Suprapubic skin (tissue), 4 donors: ENCODE measurements around the gene NDUFAF4. TPM values are rescaled to one million over a fixed set of nuclear protein-coding genes. Genes with fewer than 3 reads are reported as not detected.
A peak's percentile ranks its signal among the peaks of the same experiment; 100 is the strongest.

Source experiments
- DNase-seq, 2 donors: peaks; one replicate each; pipeline ENCODE4 v3.0.0-alpha.2; 2019; ENCODE audit warnings: low spot score in 2 of 2
- H3K27ac ChIP-seq: fragments of 200-600 bp; sonication (generic); one replicate; pipeline ENCODE4 v1.5.1; 2019
- H3K27me3 ChIP-seq: fragments of 200-600 bp; sonication (generic); one replicate; pipeline ENCODE4 v1.5.1; 2019
- H3K36me3 ChIP-seq: fragments of 200-600 bp; sonication (generic); one replicate; pipeline ENCODE4 v1.5.1; 2019
- H3K4me1 ChIP-seq: fragments of 200-600 bp; sonication (generic); one replicate; pipeline ENCODE4 v1.5.1; 2019
- H3K4me3 ChIP-seq: fragments of 200-600 bp; sonication (generic); one replicate; pipeline ENCODE4 v1.5.1; 2019; ENCODE audit warnings: mild to moderate bottlenecking
- H3K9me3 ChIP-seq: fragments of 200-600 bp; sonication (generic); one replicate; pipeline ENCODE4 v1.5.1; 2019
- CTCF ChIP-seq, 2 donors: fragments of 200-600 bp in 1 of 2; fragments of 450-650 bp in 1 of 2; sonication (generic) in 1 of 2; IDR thresholded peaks; one replicate each; pipeline ENCODE4 v1.5.1; 2016 to 2019; ENCODE audit warnings: antibody characterized with exemption in 2 of 2, mild to moderate bottlenecking in 1 of 2, moderate library complexity in 1 of 2
- EP300 ChIP-seq: sonication (generic); formaldehyde crosslinking; IDR thresholded peaks from one replicate; pipeline ENCODE4 v1.6.1; 2017; ENCODE audit warnings: antibody characterized with exemption
- POLR2A ChIP-seq, 2 donors: fragments of 450-650 bp; IDR thresholded peaks; one replicate each; pipeline ENCODE4 v1.6.1; 2017; ENCODE audit warnings: antibody characterized with exemption in 2 of 2, mild to moderate bottlenecking in 2 of 2, moderate library complexity in 2 of 2
- POLR2AphosphoS5 ChIP-seq, 3 donors: sonication (generic); formaldehyde crosslinking; IDR thresholded peaks; one replicate each; pipeline ENCODE4 v1.6.1; 2017; ENCODE audit warnings: antibody characterized with exemption in 3 of 3
- WGBS: methylation state at CpG from one replicate; pipeline ENCODE4 v1.1.5; 2018; 5-methylcytosine and 5-hydroxymethylcytosine counted together
- total RNA-seq, 4 donors: library from RNA; depleted of rRNA; stranded (reverse); fragments of >200 nt; gene quantifications; one replicate each; pipeline ENCODE4 v1.1.0, GENCODE V29; 2016

NDUFAF4 gene
- total RNA-seq, 4 donors from 2014 or later: 12.1 to 31.1 (median 19.0) TPM

DNA sequence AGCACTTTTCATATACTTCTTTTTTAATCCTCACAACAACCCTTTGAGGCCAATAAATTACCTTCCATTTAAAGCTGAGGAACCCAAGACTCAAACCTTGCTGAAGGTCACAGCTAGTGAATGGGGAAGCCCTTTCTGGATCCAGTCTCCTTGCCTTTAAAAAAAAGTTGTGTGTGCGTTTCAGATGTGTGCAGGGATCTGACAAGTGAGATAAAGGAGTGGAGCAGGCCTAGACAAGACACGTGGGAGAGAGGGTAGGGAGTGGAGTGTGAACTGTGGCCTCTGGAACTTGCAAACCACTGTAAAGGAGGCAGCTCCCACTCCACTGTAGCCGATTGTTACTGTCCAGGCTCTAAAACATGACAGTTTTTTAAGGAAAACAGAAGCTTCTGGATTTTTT, 28.7 kb upstream of the NDUFAF4 start:
- DNase-seq: no peak
- Histone ChIP-seq H3K27me3 (peaks cover 3% of the 10 kb centered on the region), H3K4me1 (peaks cover 19% of the 10 kb centered on the region), H3K36me3 (no peaks in the 10 kb centered on the region), H3K4me3 (no peak overlapping the region), H3K9me3 (no peaks in the 10 kb centered on the region), H3K27ac (no peak overlapping the region)
- 62% methylated on average over 3 of the region's 3 CpGs for WGBS
- TF ChIP-seq POLR2AphosphoS5 (IDR thresholded peaks at IDR 0.05) (no peak), CTCF (IDR thresholded peaks at IDR 0.05) (no peak), EP300 (no peak), POLR2A (IDR thresholded peaks at IDR 0.05) (no peak)

- WGBS: 25% methylated on average over 8 of the region's 8 CpGs
Measured at GRCh38 chr6:96925290-96925687, 27.6 kb upstream of the NDUFAF4 start.

GRCh38 chr6:96923871-96924493, 26.3 kb upstream of the NDUFAF4 start:
- no peak for TF ChIP-seq POLR2AphosphoS5 (IDR thresholded peaks at IDR 0.05)
- no peak for TF ChIP-seq POLR2A (IDR thresholded peaks at IDR 0.05)
- TF ChIP-seq CTCF (IDR thresholded peaks at IDR 0.05): no peak
- TF ChIP-seq EP300: no peak
- Histone ChIP-seq H3K27ac (peak overlapping the region; percentile 62), H3K36me3 (no peaks in the 10 kb centered on the region), H3K4me1 (peaks cover 19% of the 10 kb centered on the region), H3K9me3 (no peaks in the 10 kb centered on the region), H3K4me3 (peak overlapping the region; percentile 72), H3K27me3 (no peaks in the 10 kb centered on the region)
- DNase-seq: peak; percentile 76 to 81
- WGBS: 5% methylated on average over 17 of the region's 34 CpGs

More at GRCh38 chr6:96925290-96925687, 27.6 kb upstream of the NDUFAF4 start:
- Histone ChIP-seq H3K4me1 (peaks cover 19% of the 10 kb centered on the region), H3K9me3 (no peaks in the 10 kb centered on the region), H3K4me3 (peak overlapping the region; percentile 72), H3K27me3 (peaks cover 3% of the 10 kb centered on the region), H3K27ac (no peak overlapping the region), H3K36me3 (no peaks in the 10 kb centered on the region)
- no peak for DNase-seq
- TF ChIP-seq CTCF (IDR thresholded peaks at IDR 0.05) (no peak), EP300 (no peak)

DNA sequence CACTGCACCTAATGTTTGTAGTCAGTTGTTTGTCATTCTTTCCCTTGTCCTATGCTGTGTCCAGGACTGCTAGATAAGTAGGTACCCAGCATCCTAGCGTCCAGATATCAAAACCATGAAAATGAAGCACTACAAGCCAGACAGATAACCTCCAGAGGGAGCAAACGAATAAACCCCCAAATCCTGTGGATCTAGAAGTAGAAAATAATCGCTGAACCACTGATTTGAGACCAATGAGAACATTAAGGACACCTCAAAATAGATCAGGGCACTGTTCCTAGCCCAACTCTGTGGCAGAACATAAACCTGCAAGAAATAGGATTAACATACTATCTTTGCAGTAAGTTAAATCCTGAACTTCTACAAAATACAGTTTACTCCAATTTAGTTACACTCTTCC, 25.7 kb upstream of the NDUFAF4 start:
- 73% methylated on average over 3 of the region's 3 CpGs for WGBS
- no peak overlapping the region for H3K4me3 ChIP-seq

DNA sequence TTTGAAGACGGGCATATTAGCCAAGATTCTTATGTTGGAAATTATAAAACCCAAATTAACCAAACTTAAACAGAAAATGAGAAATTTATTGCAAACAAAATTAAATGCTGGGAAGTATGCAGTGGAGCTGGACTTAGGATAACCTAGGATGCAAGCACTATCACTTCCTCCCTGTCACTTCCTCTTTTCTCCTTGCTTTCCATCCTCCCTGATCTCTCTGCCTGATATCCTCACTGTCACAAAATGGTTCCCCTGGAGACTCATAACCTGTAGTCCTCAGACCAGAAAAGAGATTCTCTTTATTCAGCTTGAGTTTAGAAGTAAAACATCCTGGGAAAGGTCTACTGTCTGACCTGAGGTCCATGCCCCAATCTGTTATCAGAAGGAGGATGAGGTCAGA, 19.4 kb upstream of the NDUFAF4 start:
- Histone ChIP-seq H3K36me3 (no peaks in the 10 kb centered on the region), H3K9me3 (no peaks in the 10 kb centered on the region), H3K27me3 (no peaks in the 10 kb centered on the region), H3K27ac (no peak overlapping the region), H3K4me1 (no peaks in the 10 kb centered on the region), H3K4me3 (no peak overlapping the region)
- no peak for DNase-seq
- whole genome bisulfite sequencing: 94% methylated on average over 1 of the region's 1 CpG
- no peak for TF ChIP-seq POLR2A (IDR thresholded peaks at IDR 0.05)
- TF ChIP-seq POLR2AphosphoS5 (IDR thresholded peaks at IDR 0.05): no peak
- no peak for TF ChIP-seq CTCF (IDR thresholded peaks at IDR 0.05)
- TF ChIP-seq EP300: no peak

More for the DNA sequence above, 25.7 kb upstream of the NDUFAF4 start:
- no peak for DNase-seq
- TF ChIP-seq CTCF (IDR thresholded peaks at IDR 0.05) (no peak), POLR2A (IDR thresholded peaks at IDR 0.05) (no peak), EP300 (no peak), POLR2AphosphoS5 (IDR thresholded peaks at IDR 0.05) (no peak)
- H3K9me3 ChIP-seq: no peaks in the 10 kb centered on the region
- H3K27ac ChIP-seq: peak overlapping the region; percentile 62
- no peaks in the 10 kb centered on the region for H3K27me3 ChIP-seq
- H3K4me1 ChIP-seq: peaks cover 19% of the 10 kb centered on the region
- H3K36me3 ChIP-seq: no peaks in the 10 kb centered on the region
